ENCODE data around the gene HSPA12B.

HSPA12B gene

DNA sequence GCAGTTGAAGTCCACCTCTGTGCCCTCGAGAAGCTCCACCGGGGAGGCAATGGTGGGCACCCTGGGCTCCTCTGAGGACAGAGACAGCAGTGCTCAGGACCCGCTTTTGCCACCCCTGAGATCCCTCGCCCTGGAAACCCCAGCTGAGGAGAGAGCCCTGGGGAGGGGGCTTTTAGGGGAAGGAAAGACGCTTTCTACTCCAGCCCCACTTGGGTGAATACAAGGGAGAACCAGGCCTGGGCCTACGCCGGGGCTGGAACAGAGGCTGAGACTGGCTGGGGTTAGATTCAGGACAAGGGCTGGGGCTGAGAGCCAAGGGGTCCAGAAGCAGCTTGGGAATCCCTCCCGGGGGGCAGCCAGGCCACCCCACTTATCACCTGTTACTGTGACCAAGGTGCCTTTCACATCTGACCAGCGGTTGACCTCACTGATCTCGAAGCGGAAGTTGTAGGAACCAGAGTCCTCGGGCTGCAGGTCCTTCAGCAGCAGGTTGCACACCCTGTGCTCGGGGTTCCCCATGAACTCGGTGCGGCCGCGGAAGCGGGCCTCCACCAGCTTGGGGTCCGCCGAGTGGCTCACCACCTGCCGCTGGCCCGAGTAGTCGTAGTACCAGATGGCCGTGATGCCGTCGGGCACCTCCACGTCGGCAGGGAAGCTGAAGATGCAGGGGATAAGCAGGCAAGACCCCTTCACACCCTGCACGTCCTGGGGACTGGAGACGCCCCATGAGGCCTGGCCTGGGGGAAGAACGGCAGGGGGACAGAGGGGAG is 26.3 kb upstream of the HSPA12B start:
- no peak for FAIRE-seq

DNA sequence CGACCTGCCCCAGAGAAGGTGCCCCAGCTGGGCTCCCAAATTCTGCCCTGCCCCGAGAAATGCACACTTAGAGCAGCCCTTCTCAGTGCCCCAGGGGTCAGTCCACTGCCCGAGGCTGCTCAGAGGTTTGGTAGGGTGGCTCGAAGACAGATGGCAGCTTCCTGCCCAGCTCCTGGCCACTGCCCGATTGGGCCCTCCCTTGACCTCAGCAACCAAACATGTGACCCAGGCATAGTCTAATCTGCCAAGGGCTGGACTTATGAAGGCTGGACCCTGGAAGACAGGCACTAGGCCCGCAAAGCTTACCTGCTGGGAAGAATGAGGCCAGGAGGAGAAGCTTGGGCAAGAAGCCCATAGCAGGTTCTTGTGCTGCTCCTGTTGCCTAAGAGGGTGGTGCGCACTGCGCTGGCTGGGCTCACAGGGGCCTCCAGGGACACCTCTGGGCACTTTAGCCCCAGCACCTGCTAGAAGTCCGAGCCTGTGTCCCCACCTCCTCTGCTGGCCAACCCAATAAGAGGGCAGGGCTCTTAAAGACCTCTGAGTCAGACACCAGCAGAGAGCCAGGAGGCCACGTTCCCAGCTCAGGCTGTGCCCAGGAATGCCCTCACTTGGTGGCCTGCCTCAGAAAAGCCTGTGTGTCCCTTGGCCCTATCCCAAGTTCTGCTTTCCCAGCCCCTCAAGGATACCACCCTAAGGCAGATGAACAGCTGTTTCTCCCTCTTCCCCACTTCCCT is 25.5 kb upstream of the HSPA12B start:
- no peak for FAIRE-seq

DNA sequence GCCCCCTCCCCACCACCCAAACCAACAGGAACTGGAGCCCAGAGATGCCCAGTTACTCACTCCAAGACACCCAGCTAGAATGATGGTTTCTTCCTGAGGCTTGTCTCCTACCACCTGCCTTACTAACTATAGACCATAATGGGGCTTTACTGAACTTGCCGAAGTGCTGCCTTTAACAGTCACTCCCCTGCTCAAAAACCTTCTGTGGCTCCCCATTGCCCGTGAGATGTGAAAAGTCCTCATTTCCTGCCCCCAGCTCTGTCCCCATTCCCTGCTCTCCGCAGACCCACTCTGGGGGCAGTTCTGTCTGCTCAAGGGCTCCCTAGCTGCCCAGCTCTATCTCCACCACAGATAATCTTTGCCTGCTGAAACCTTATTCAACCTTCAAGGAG is 25.0 kb upstream of the HSPA12B start:
- no peak for FAIRE-seq

DNA sequence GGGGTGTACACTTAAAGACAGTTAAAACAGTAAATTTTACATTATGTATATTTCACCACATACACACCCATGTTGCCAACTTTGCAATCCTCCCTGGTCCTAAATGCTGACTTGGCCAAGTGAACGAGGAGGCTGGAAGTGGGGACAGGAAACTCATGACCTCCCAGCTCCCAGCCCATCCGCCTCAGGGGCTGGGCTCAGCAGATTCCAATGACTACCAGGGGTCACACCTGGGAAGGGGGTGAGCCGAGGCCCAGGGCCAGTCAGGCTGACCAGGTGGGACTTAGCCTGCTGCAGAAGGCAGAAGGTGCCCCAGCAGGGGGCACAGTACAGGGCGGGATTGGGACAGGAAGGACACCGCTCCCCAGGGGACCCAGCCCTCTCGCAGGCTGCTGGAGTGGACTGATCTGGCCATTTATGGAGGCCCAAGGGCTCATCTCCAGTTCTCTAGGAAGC is 22.4 kb upstream of the HSPA12B start:
- no peak for FAIRE-seq

DNA sequence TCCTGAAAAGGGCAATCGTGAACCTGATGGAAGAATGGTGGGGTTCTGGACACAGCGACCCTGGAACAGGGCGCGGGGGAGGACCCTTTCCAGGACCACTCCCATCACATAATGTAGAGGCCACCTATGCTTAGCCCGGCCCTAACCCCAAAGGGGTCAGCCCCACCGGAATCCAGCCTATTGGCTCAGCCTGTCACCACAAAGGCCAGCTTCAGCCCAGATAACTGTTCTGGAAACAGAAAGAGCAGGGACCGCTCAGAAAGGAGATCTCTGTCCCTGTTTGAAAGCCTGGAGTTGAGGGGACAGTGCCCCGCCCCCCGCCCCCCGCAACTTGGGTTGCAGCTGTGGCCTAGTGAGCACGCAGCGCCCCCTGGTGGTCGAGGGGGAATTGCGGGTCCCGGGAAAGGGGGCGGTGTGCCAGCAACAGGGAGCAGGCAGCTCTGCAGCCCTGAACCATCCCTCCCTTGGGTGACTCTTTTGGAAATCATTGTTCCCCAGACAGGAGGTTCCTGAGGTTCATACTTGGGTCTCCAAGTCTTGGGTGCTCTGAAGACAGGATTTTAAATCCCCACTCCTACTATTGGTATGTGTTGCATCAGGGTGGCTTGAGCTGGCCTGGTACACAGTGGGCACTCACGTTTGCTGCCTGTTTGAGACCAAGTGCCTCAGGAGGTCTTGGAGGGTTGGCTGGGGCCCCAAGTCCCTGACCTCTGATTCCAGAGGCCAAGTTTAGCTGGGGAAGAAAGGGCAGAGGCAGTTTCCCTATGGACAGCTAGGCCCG is 21.6 kb upstream of the HSPA12B start:
- no peak for FAIRE-seq

DNA sequence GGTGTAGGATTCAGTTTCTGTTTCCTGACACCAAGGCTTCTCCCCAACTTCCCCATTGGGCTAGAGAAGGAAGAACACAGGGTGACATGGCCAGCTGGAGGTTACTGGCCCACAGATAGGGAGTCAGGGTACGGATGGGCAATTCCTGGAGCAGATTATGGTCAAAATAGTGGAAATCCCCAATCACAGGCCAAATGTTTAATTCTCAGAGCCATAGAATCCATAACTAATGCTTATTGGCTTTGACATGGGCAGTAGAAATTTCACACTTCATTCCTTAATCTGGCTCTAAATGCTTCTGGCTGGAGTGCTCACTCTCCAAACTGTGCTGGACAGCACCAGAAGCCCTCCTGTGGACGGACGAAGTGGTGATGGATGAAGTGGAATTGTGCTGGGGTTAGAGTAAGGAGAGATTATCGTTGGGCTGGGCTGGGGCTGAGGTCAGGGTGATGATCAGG is 21.0 kb upstream of the HSPA12B start:
- FAIRE-seq = no peak

DNA sequence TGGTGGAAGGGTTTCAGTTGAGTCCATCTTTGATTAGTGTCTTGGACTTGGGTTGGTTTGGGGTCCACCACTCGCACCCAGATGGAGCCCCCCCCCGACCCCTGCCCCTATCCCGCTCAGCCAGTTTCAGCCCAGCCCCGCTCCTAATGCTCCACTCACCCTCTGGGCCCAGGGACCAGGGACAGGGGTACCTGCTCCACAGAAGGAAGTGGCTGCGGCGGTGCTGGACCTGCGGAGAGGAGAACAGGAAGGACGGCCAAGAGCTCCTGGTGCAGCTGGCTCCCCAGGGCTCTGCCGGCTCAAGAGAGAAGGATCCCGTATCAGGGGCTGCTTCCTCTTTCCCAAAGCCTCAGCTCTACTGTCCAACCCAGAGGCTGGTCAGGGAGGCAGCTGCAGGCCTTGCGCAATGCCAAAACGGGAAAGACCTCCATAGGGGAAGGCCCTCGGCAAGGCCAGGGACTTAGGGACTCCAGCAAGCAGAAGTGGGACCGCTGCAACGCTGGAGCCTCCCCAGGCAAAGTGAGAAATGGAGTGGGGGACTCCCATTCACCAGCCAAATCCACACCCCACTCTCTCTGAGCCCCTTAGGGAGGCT is 20.1 kb upstream of the HSPA12B start, which contains the start of gene SIGLEC1:
Gene SIGLEC1 (minus strand): TSS at position 322 of the 595 bp plus-strand sequence. CDS start 5,472 bp downstream, outside the sequence.
- FAIRE-seq = no peak

DNA sequence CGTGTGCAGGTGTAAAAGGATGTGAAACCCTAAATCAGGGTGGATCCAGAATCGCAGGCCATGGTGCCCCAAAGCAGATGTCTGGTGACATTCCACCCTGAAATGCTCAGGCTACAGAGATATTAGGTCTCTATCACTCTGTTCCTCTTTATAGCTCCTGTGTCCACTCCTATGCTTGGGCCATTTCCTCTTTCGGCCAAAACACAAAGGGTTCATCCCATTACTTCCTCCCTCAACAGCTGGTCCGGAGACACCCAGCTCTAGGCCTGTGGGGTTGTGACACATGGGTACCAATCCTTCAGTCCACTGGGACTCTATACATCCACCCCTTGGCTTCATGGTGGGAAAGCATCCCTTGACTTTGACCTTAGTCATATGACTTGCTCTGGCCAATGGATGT is 18.4 kb upstream of the HSPA12B start:
- no peak for FAIRE-seq

DNA sequence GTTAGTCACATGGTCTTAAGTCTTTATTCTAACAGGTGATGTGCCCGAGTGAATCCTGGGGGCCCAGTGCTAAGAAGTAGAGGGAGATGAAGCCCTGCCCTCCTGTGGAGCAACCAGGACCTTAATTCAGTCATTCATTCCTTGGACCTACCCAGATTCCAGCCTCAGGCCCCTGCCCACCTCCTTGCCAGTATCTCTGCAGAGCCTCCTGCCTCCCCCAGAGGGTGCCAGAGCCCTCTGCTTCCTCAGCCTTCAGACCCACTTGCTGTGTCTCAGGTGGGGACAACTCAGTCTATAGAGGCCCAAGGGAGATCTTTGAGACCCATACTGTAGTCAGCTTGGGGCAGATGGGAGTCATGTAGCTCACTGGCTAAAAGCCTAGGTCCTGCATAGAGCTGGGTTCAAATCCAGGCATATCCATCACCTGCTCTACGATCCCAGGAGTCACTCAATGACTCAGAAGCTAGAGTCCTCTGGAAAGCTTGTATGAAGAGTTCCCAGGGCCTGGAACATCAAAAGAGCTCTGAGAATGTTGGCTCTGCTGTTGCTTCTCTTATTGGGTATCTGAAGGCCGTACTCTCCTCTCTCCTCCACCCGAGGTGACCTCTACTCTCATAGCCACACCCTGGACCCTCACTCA is 16.2 kb upstream of the HSPA12B start:
- no peak for FAIRE-seq

DNA sequence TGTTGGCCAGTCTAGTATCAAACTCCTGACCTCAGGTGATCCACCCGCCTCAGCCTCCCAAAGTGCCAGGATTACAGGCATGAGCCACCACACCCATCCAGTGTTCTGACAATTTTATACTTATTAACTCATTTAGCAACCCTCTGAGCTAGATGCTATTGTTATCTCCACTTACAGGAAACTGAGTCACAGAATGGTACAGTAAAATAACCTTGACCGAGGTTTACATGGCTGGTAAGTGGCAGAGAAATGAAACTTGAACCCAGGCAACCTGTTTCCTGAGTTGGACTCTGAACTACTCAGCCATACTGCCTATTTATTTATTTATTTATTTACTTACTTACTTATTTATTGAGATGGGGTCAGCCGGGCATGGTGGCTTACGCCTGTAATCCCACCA is 13.4 kb upstream of the HSPA12B start:
- FAIRE-seq = no peak

DNA sequence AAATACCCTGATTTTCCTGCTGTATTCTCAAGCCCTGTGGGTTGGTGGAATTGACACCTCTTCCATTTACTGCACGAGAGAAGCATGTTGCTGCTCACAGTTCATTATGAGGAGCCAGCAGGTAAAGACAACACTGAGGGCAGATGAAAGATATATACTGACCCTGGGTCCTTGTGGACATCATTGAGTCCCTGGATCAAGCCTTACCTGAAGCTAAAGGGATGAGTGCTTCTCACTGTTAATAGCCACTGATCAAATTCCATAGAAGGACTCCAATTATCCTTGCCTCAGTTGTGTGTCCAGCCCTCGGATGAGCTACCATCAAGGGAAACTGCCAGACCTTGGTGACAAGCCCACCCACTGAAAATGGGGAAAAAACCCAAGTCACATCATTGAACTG is 12.4 kb upstream of the HSPA12B start:
- FAIRE-seq = no peak

DNA sequence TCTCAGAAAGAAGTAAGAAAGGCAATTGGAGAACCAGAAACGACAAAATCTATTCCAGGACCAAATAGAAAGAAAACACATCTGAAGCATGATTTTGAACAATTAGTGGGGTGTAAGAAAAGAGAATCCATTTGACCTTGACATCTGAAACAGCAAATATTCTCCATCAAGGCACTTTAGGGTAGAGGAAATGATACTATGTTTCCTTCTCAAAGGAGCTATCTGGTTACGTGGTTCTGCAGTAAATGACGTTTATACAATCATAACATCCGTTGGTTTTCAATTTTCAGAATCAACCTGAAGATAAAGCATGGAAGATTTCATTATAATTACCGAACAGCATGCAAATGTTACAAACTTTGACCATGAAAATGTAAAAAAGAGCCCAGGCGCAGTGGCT is 11.9 kb upstream of the HSPA12B start:
- FAIRE-seq = no peak

DNA sequence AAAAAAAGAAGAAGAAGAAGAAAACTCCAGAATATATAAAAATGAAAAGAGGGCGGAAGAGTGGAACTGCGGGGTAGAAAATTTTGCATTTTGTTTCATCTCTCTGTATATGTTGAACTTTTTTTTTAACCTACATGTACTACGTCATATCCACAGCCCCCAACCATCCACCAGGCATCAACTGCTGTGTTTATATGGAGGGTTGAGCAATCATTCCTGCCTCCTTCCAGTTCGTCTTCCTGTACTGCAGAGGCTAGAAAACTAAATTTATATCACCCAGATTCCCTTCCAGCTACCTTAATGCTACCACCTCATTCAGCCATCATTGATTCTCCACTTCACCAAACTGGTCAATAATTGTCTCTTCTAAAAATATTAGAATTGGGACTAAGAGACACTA is 10.6 kb upstream of the HSPA12B start:
- no peak for FAIRE-seq

DNA sequence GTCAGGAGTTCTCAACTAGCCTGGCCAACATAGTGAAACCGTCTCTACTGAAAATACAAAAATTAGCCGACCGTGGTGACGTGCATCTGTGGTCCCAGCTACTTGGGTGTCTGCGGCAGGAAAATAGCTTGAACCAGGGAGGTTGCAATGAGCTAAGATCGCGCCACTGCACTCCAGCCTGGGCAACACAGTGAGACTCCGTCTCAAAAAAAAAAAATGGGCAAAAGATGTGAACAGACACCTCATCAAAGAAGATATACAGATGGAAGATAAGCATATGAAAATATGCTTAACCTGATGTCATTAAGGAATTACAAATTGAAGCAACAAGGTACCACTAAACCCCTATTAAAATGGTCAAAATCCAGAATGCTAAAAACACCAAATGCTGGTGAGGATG is 9.2 kb upstream of the HSPA12B start:
- no peak for FAIRE-seq

DNA sequence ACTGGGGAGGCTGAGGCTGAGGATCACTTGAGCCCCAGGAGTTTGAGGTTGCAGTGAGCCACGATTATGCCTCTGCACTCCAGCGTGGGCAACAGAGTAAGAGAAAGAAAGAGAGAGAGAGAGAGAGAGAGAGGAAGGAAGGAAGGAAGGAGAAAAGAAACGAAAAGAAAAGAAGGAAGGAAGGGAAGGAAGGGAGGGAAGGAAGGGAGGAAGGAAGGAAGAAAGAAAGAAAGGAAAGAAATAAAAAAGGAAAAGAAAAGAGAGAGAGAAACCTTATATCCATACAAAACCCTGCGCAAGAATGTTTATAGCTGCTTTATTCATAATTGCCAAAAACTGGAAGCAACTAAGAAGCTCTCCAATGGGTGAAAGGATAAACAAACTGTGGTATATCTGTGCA is 8.1 kb upstream of the HSPA12B start:
- no peak for FAIRE-seq

DNA sequence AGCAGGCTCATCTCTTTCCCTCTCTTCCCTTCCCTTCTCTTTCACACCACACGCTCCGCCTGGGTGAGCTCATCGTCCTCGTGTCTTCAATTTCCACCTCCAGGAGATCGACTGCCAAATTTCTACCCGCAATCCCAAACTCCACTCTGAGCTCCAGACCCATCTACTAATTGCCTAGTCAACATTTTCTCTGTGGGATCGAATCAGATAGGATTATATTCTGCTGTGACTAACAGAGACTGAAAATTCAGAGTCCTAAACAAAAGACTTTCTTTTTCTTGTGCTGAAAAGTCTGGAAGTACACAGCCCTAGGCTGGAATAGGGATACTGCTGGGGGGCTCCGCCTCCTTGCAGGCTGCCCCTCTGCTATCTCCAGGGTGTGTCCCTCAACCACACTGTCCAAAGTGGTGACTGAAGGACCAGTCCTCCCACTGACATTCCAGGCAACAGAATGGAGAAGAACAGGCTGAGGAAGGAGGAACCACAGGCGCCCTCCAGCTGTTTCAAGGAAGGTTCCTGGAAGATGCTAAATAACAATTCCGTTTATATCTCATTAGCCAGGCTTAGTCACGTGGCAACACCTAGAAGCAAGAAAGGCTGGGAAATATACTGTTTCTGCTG is 5.0 kb upstream of the HSPA12B start:
- FAIRE-seq = no peak

DNA sequence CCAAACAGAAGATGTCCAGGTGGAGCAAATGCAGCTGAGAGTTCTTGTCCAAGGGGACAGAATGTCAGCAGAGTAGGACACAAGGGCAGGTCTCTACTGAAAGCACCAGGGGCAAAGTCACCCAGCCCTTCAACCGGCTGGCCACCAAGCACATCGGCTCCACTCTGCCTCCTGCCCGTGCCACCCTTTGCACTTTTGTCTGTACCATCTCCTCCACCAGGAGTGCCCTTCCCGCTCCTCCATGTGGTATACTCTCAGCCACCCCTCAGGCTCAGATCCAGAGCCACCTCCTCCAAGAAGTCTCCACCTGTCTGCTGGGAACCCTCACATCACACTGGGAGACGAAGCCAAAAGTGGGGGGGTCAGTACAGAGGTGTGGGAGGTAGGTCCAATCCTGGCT is 4.1 kb upstream of the HSPA12B start:
- no peak for FAIRE-seq

DNA sequence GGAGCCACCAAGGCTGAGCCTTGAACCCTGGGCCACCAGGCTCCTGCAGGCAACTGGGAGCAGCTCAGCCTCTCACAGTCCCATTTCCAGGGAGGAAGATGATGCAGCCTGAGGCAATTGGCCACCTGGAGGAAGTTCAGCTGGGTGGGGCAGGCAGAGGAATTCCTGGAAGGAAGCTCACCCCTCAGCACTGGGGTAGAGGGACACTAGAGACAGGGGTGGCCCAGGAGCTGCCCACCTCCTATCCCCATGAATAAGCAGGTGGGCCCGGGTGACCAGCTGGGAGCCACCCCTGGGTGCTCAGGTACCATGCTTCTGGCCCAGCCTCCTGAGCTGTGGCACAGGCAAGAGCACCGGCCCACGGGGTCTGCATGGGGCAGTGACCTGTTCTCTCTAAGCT is 3.6 kb upstream of the HSPA12B start:
- FAIRE-seq = no peak

DNA sequence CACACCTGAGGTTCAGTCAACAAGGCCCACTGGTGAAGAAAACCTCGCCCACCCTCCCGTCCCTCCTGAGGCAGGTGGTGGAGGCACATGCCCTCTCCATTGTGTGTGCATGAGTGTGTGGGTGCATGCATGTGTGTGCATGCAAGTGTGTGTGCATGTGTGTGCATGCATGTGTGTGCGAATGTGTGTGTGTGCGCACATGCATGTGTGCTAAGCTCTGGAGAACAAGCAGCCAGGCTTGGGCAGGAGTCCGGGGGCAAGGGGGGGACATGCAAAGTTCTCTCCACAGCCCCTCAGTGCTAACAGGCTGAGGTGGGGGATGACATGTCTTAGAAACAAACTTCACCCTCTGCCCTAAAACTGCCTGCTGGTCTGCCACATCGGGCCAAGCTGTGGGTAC is 3.1 kb upstream of the HSPA12B start:
- no peak for FAIRE-seq

DNA sequence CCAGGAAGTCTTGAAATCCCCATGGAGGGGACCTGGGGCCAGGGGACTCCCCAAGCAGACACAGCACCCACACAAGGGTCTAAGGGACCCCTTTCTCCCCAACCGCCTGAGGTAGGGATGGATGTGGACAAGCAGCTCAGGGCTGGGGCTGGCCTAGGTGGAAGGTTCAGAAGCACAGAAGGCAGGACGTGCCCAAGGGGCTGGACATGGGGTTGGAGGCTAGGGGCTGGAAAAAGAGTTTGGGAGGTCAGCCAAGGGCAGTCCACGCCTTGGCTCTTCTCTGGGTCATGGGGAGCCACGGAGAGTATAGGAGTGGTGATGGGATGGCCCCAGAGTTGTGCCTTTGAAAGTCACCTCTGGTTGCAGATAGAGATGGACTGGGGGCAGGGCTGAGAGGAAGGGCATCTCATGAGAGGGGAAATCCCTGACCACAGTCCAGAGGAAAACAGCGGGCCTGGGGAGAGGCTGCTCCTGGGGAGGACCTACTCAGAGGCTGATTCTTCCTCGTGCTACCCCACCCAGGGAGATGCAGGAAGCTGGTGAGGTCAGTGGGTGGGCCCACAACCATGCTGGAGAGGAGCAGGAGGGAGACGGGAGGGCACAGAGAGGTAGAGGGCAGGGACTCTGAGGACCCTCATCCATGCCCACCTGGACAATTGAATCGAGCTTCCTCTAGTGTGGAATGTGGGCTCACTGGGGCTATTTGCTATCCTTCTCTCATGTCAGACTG is 2.5 kb upstream of the HSPA12B start:
- FAIRE-seq = no peak

Data from colon (tissue), 2 donors.